GM13976 (cell line): ENCODE data around the gene EVX2.

Experiments used
- DNase-seq: peaks from one replicate; pipeline ENCODE4 v3.0.0; 2012; ENCODE audit warnings: low spot score
- in situ Hi-C: fragments of 300-500 bp; cut with MboI; formaldehyde crosslinking; loops from one replicate; pipeline ENCODE4 v1.12.0; 2022; ENCODE audit warnings: low sequenced_read_pairs, mixed read lengths, inconsistent platforms; ENCODE audit not compliant: unreplicated experiment
- TF ChIP-seq, protein P1 (sequence below): IDR thresholded peaks from 2 replicates; pipeline ENCODE4 v1.5.1; 2012; ENCODE audit warnings: borderline replicate concordance, mild to moderate bottlenecking; ENCODE audit not compliant: insufficient read depth; ENCODE audit errors: extremely low read depth, missing control alignments, control extremely low read depth

The EVX2 gene

DNA sequence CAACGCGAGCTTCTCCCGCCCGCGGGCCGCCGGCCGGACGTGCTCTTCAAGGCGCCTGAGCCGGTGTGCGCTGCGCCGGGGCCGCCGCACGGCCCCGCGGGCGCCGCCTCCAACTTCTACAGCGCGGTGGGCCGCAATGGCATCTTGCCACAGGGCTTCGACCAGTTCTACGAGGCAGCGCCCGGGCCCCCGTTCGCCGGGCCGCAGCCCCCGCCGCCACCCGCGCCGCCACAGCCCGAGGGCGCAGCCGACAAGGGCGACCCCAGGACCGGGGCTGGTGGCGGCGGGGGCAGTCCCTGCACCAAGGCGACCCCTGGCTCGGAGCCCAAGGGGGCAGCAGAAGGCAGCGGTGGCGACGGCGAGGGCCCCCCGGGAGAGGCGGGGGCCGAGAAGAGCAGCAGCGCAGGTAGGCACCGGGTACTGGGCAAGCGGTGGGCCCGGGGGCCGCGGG lies 24.0 kb upstream of the EVX2 start:
- no peak for DNase-seq
- TF ChIP-seq, protein P1, sequence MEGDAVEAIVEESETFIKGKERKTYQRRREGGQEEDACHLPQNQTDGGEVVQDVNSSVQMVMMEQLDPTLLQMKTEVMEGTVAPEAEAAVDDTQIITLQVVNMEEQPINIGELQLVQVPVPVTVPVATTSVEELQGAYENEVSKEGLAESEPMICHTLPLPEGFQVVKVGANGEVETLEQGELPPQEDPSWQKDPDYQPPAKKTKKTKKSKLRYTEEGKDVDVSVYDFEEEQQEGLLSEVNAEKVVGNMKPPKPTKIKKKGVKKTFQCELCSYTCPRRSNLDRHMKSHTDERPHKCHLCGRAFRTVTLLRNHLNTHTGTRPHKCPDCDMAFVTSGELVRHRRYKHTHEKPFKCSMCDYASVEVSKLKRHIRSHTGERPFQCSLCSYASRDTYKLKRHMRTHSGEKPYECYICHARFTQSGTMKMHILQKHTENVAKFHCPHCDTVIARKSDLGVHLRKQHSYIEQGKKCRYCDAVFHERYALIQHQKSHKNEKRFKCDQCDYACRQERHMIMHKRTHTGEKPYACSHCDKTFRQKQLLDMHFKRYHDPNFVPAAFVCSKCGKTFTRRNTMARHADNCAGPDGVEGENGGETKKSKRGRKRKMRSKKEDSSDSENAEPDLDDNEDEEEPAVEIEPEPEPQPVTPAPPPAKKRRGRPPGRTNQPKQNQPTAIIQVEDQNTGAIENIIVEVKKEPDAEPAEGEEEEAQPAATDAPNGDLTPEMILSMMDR = no peak
- in situ Hi-C loops = no loop called here

DNA sequence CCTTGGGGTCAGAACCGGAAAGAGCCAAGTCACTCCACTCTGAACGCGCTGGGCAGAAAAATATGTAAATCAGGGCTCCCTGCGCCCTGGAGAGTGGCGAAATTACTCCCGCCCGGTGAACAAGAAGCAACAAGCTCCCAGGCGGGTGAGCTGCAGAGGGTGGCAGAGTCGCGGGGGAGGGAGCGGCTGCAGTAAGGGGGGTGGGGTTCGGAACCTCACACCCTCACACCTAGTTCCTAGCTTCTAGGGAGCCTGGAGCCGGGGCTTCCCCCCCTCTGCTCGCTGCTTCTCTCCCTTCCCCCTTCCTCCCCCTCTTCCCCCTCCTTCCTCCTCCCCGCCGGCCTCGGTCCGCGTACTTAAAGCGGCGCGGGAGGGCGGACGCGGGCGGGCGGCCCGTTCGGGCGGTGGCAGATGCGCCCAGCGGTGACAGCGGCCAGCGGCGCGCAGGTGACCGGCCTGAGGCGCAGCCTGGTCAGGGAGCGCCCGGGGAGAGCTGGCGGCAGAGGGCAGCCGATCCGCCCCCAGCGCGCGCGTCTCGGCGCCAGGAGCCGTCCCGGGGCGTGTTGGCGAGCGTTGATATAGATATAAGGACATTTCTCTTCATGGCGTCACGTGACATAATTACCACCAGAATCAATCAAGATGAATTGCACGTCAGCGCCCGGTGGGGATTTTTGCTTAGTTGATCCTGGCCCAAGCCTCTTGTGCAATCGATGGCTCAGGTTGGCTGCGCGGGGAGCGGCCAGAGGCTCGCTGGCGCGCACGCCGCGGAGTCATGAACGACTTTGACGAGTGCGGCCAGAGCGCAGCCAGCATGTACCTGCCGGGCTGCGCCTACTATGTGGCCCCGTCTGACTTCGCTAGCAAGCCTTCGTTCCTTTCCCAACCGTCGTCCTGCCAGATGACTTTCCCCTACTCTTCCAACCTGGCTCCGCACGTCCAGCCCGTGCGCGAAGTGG lies 23.1 kb upstream of the EVX2 start, which contains the start of gene HOXD11:
TSS of gene HOXD11 (plus strand) at position 700 of the 959 bp plus-strand sequence. CDS start at position 776, 76 bp downstream.
- DNase-seq = no peak
- TF ChIP-seq, protein P1 = no peak
- in situ Hi-C loops = no loop called here

DNA sequence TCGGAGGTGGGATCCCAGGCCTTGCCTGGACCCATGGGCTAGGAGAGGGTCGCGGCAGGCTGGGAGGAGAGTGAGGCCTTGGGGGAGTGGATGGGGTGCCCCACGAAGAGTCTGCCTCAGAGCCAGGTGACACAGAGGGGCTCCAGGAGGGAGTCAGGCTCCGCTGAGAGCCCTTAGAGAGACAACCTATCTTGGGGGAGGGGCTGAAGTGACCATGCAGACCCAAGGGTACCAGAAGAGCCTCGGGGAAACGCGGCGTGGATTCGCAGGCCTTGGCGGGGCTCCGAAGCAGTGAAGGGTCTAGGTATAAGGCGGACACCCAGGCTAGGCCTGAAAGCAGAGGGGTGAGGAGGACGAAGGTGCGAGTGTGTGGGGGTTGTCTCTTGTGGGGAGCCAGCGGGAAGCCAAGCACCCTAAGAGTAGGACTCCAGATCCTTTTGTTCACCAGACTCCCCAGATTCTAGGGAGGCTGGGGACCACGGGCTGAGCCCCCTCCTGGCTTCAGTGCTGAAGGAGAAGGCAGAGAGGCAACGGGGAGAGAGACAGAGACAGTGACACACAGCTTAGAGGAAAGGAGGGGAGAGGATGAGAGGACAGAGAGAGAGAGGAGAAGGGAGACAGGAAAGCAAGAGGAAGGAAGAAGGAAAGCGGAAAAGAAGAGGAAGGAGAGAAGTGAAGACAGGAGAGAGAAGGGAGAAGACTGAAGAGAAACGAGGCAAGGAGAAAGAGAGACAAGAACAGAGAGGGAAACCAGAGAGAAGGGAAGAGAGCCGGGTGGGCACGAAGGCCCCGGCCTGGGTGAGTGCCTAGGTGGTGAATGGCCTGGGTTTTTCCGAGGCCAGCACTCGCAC lies 22.2 kb upstream of the EVX2 start:
- in situ Hi-C loops = no loop called here
- TF ChIP-seq, protein P1 = no peak
- no peak for DNase-seq

DNA sequence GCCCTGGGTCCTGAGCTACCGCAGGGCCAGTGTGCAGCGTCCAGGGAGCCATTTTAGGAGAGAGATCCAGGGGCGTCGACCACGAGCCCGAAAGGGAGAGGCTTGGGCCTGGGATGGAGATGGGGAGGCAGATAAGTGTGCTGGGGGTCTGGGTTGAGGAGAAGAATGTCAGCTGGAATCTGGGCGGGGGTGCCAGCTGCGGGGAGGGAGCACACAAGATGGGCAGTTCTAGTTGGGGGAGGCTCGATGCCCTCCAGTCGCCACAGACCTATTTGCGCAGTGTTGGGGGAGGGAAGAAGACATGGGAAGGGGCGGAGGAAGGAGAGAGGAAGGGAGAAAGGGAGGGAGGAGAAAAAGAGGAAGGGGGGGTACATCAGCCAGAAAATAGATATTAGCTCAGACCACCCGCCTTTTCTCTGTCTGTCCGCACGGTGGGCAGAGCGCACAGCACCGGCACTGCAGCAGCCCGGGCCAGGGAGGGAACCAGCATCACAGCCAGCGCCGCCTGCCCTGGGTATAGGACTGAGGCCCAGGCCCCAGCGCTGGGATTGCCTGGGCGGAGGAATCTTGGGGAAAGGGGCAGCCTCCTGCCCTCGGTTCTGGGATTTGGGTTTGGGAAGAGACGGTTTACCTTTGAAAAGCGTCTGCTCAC lies 21.4 kb upstream of the EVX2 start:
- in situ Hi-C loops = no loop called here
- DNase-seq = no peak
- TF ChIP-seq, protein P1 = no peak

DNA sequence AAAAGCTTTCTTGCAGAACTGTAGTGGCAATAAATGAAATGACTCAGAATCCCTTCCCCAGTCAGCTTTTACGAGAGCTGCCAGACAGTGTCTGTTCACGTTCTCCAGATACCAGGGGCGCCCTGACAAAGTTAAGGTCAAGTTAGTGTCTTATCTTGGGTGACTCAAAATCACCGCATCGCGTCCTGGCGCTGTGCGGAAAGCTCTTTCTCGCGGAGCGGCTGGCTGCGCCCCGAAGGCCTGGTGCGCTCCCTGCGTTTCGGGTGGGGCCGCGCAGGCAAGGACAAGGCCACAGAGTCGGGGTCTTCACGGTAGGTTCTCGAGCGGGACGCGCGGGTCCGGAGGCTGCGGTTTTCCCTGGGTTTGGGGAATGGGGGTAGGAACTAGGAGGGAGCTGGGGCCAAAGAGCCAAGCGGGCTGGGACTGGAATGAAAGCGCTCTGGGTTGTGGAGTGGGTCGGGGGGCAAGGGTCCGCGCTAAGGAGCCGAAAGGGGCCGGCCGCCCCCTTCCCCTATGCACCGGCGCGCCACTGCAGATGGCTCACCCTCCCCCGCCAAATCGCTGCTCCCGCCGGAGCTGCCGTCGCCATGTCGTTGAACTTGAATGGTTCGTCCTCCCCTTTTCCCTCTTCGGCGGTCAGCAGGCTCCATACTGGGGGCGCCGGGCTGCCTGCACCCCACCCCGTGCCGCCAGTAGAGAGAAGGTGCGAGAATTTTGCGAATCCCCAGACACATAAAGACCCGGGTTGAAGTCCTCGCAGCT lies 20.7 kb upstream of the EVX2 start:
- TF ChIP-seq, protein P1 = no peak
- no peak for DNase-seq
- in situ Hi-C loops = no loop called here
